ENCODE data around the gene OSBPL2. TPM values are rescaled to one million over a fixed set of nuclear protein-coding genes. Genes with fewer than 3 reads are reported as not detected.

OSBPL2 gene
- total RNA-seq, 2 experiments from 2014 or later, result 27.1 TPM

DNA sequence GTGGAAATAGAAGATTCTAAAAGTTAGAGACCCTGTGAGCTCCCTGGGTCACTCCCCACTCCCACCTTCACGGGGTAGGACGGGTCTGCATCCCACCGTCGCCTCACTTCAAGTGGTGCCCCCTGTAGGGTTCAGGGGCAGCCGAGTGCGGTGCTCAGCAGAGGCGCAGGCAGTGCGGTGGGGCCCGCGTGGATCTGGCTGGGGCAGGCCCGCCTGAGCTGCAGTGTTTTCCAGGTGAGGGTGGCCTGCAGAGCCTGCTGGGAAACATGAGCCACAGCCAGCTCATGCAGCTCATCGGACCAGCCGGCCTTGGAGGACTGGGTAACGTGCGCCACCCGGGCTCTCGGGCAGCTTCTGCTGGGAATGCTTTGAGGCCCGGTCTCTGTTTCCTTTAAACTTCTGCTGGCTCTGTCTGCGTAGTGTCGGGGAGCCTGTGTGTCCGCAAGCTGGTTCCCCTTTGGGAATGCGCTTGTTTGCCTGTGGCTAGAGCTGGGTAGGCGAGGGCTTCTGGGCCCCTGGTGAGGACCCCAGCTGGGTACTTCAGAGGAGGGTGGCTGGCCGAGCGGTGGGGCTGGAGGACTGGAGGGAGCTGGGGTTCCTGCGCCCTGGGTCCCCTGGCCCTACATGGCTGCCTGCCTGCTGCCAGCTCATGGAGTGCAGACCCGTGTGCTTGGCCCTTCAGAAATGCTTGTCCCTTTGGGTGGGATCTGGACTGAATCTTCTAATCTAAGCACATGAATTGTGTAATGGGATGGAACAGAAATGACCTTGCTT is 68.3 kb downstream of the OSBPL2 start:
- H3K4me3 Mint-ChIP-seq, result no peak overlapping the region
- peaks cover 24% of the 10 kb centered on the region for H3K4me1 Mint-ChIP-seq
- peaks cover 25% of the 10 kb centered on the region for H3K36me3 Mint-ChIP-seq
- H3K9me3 Mint-ChIP-seq (ENCODE audit: low read depth), result no peaks in the 10 kb centered on the region
- no peak overlapping the region for H3K27ac Mint-ChIP-seq
- ATAC-seq (no peak), DNase-seq (no peak)
- CTCF ChIA-PET, result no interaction called here
- H3K27me3 Mint-ChIP-seq, result no peaks in the 10 kb centered on the region

- CTCF ChIA-PET, result no interaction called here
- Mint-ChIP-seq H3K4me3 (no peak overlapping the region), H3K27me3 (no peaks in the 10 kb centered on the region), H3K36me3 (peaks cover 25% of the 10 kb centered on the region), H3K27ac (no peak overlapping the region), H3K9me3 (ENCODE audit: low read depth) (no peaks in the 10 kb centered on the region), H3K4me1 (peaks cover 20% of the 10 kb centered on the region)
- DNase-seq (no peak), ATAC-seq (no peak)
These were observed 69.1 kb downstream of the OSBPL2 start for GRCh38 chr20:62307226-62308101.

DNA sequence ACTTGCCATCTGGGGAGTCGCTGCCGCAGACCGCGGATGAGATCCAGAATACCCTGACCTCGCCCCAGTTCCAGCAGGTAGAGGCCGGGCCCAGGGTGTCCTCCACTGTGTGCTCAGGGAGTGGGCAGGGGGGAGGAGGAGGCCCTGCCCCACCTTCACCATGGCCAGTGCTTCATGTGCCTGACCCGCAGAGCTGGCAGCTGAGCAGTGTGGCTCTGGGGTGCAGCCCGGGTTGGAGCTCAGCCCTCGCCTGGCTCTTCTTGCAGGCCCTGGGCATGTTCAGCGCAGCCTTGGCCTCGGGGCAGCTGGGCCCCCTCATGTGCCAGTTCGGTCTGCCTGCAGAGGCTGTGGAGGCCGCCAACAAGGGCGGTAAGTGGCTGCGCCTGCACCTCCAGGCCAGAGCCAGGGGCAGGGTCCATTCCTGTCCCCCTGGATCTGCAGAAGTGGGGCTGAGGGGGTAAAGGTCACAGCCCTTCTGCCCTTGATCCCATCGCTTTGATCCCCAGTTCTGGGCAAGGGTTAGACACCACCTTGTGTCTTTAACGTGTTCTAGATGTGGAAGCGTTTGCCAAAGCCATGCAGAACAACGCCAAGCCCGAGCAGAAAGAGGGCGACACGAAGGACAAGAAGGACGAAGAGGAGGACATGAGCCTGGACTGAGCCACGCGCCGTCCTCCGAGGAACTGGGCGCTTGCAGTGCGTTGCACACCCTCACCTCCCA is 69.9 kb downstream of the OSBPL2 start:
- ATAC-seq, result no peak
- H3K36me3 Mint-ChIP-seq, result peaks cover 25% of the 10 kb centered on the region
- no peak overlapping the region for H3K27ac Mint-ChIP-seq
- no peak overlapping the region for H3K4me3 Mint-ChIP-seq
- DNase-seq, result no peak
- CTCF ChIA-PET, result no interaction called here
- no peaks in the 10 kb centered on the region for H3K27me3 Mint-ChIP-seq
- H3K9me3 Mint-ChIP-seq (ENCODE audit: low read depth), result no peaks in the 10 kb centered on the region
- H3K4me1 Mint-ChIP-seq, result peaks cover 20% of the 10 kb centered on the region

DNA sequence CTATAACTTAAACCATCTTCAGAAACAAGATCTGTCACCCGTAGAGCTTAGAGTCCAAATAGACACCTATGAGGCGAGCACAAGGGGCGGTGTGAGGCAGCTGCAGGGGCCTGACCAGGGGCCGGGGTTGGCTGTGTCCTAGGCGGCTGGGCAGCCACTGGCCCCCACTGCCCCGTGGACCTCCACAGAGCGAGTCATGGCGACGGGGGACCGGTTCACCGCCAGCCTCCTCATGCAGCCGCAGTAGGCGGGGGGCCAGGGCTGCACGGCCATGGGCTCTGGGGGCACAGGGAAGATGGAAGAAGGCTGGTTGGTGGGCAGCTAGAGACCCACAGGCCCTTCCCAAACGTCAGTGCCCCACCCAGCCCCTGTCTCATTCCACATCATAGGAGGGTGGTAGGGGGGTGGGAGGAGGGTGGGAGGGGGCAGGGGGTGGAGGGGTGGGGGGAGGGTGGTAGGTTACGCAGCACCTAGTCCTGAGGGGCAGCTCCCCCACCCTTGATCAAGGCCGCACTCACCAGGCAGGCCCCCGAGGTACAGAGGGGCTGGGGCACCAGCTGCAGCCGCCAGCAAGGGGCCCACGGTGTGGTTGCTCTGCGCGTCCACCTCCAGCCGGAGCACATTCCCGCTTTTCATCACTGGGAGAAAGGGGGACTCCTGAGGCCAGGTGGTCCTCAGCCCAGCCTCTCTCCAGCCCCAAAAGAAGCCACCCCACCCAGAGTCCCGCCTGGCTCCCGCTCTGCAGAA is 71.0 kb downstream of the OSBPL2 start:
- no peak for ATAC-seq
- CTCF ChIA-PET, result no interaction called here
- no peaks in the 10 kb centered on the region for H3K27me3 Mint-ChIP-seq

DNA sequence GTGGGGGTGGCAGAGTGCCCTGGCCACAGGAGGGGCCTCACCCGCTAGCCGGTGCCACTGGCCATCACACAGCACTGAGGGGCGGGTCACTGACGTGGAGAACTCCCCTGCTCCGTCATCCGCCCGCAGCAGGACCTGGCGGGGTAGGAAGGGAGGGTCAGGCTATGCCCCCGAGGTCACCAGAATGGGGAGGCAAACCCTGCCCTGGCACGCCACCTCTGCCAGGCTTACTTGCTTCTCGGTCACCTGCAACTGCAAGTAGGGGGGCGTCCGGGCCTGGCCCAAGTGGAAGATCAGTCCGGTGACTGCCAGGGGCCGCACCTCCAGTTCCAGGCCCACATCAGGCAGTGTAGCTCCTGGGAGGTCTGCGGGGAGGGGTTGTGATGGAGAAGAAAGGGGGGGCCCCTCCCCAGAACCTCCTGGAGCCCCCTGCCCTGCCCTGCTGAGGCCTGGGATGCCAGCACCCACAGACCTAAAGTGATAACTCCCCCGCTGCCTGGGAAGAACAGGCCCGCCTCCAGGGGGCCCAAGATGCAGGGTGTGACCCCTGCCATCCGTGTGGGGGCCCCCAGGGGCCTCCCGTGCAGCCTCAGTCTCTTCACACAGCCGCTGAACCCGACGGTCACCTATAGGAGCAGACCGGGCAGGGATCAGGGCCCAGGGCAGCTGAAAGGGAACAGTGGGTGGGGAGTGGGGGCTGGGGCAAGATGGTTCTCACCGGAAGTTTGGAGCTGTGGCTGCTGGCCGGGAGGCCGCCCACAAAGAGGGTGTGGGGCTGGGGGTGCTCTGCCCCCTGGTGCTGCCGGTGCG is 71.8 kb downstream of the OSBPL2 start:
- no peak for ATAC-seq
- H3K4me1 Mint-ChIP-seq, result peaks cover 6% of the 10 kb centered on the region
- H3K27me3 Mint-ChIP-seq, result no peaks in the 10 kb centered on the region
- H3K9me3 Mint-ChIP-seq (ENCODE audit: low read depth), result no peaks in the 10 kb centered on the region
- CTCF ChIA-PET, result no interaction called here
- peaks cover 13% of the 10 kb centered on the region for H3K36me3 Mint-ChIP-seq
- H3K27ac Mint-ChIP-seq, result no peak overlapping the region
- no peak for DNase-seq
- no peak overlapping the region for H3K4me3 Mint-ChIP-seq

More for the DNA sequence above, 71.0 kb downstream of the OSBPL2 start:
- Mint-ChIP-seq H3K36me3 (peaks cover 17% of the 10 kb centered on the region), H3K27ac (no peak overlapping the region), H3K4me1 (peaks cover 12% of the 10 kb centered on the region), H3K9me3 (ENCODE audit: low read depth) (no peaks in the 10 kb centered on the region), H3K4me3 (no peak overlapping the region)
- no peak for DNase-seq

DNA sequence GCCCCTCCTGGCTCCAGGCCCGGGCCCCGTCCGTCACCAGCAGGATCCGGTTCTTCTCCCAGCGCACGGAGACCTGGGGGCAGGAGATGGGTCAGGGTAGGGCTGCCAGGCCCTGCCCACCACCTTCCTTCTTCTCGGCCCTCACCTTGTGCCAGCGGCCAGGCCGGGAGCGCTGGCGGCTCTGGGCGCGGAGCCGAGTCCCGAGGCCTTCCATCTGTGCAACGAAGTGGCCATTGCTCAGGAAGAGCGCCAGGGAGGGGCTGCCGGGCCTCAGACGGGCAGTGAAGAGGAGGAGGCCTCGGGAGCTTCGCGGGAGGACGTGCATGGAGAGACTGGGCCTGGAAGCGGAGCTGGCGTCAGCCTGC is 72.4 kb downstream of the OSBPL2 start:
- Mint-ChIP-seq H3K9me3 (ENCODE audit: low read depth) (no peaks in the 10 kb centered on the region), H3K4me1 (peaks cover under 1% of the 10 kb centered on the region), H3K36me3 (peaks cover 9% of the 10 kb centered on the region), H3K27ac (no peak overlapping the region), H3K4me3 (no peak overlapping the region), H3K27me3 (no peaks in the 10 kb centered on the region)
- CTCF ChIA-PET, result no interaction called here
- DNase-seq, result no peak
- ATAC-seq, result no peak

DNA sequence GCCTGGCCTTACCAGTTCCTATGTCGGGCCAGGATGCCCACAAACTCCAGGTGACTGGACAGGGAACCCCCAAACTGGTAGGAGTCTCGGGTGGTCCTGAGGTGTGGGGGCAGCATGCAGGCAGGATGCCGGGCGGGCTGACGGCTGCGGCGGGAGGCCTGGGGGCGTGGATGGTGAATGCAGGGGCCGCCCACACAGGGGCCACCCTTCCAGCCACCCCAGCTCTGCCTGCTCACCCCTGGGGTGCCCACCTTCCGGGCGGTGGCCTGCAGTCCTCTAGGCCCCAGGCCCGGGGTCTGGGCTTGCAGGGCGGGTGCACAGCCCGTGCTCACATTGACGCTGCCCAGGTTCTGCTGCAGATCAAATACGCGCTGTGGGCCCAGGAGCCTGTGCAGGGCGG is 72.8 kb downstream of the OSBPL2 start:
- Mint-ChIP-seq H3K4me1 (no peaks in the 10 kb centered on the region), H3K9me3 (ENCODE audit: low read depth) (no peaks in the 10 kb centered on the region), H3K36me3 (peaks cover 7% of the 10 kb centered on the region), H3K27ac (no peak overlapping the region), H3K4me3 (no peak overlapping the region), H3K27me3 (no peaks in the 10 kb centered on the region)
- CTCF ChIA-PET, result no interaction called here
- no peak for ATAC-seq
- DNase-seq, result no peak

GRCh38 chr20:62311832-62312661 is 73.7 kb downstream of the OSBPL2 start:
- no peak overlapping the region for H3K4me3 Mint-ChIP-seq
- H3K36me3 Mint-ChIP-seq, result peaks cover 6% of the 10 kb centered on the region
- no peaks in the 10 kb centered on the region for H3K9me3 Mint-ChIP-seq (ENCODE audit: low read depth)
- no peak overlapping the region for H3K27ac Mint-ChIP-seq
- H3K27me3 Mint-ChIP-seq, result no peaks in the 10 kb centered on the region
- H3K4me1 Mint-ChIP-seq, result no peaks in the 10 kb centered on the region
- ATAC-seq, result no peak
- CTCF ChIA-PET, result no interaction called here
- no peak for DNase-seq

DNA sequence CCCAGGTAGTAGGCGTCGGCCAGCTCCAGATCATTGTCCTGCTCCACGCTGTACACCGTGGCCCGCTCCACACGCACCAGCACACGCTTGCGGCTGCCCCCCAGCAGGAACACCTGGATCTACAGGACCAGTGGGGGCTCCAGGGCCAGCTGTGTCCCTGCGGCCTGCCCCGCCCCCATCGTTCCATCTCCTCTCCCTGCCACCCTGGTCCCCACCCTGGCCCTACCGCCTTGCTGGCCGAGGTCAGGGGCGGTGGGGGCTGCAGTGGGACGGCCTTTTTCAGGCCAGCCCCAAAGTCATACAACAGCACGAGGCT is 74.3 kb downstream of the OSBPL2 start:
- ATAC-seq, result no peak
- Mint-ChIP-seq H3K36me3 (peaks cover 4% of the 10 kb centered on the region), H3K4me3 (no peak overlapping the region), H3K4me1 (no peaks in the 10 kb centered on the region), H3K27ac (no peak overlapping the region), H3K9me3 (ENCODE audit: low read depth) (no peaks in the 10 kb centered on the region), H3K27me3 (no peaks in the 10 kb centered on the region)
- DNase-seq, result no peak
- CTCF ChIA-PET, result no interaction called here

DNA sequence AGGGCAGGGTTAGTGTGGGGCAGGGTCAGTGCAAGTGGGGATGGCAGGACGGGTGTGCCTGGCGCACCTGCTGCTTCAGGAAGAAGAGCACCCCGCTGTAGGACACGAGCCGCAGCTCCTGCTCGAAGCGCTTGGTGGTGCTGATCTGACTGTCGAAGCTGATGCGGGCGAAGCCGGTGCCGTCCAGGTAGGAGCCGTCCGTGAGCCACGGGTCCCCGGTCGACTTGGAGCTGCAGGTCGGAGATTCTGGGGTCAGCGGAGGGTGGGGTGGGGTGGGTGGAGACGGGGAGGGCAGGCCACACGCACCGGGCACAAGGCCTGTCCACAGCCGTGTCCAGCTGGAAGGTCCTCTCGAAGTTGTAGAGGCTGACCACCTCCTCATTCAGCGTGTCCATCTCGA is 74.7 kb downstream of the OSBPL2 start:
- ATAC-seq, result no peak
- peaks cover 2% of the 10 kb centered on the region for H3K36me3 Mint-ChIP-seq
- H3K4me1 Mint-ChIP-seq, result no peaks in the 10 kb centered on the region
- no peak for DNase-seq
- no peaks in the 10 kb centered on the region for H3K27me3 Mint-ChIP-seq
- CTCF ChIA-PET, result no interaction called here
- no peaks in the 10 kb centered on the region for H3K9me3 Mint-ChIP-seq (ENCODE audit: low read depth)
- no peak overlapping the region for H3K4me3 Mint-ChIP-seq
- no peak overlapping the region for H3K27ac Mint-ChIP-seq

DNA sequence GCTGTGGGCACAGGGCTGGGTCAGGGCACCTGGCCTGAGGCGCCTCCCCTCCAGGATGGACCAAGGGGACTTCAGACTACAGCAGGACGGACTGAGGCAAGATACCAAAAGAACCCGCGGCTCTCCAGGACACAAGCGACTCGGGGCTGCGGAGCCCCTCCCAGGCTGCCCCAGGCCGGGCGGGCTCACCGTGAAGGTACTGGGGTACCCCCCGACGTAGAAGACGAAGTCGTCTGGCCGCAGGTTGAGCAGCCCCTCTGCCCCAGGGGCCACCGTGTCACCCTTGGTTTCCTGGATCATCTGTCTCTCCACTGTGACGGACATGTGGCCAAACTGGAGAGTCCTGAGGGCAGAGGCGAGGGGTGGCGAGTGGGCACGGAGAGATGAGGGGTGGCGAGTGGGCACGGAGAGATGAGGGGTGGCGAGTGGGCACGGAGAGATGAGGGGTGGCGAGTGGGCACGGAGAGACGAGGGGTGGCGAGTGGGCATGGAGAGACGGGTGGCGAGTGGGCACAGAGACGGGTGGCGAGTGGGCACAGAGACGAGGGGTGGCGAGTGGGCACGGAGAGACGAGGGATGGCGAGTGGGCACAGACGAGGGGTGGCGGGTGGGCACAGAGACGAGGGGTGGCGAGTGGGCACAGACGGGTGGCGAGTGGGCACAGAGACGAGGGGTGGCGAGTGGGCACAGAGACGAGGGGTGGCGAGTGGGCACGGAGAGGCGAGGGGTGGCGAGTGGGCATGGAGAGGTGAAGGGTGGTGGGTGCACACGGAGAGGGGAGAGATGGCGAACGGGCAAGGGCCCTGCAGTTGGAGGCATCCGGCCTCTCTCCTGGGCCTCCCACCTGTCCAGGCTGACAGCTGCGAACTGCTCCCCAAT is 75.4 kb downstream of the OSBPL2 start:
- ATAC-seq (no peak), DNase-seq (no peak)
- H3K27me3 Mint-ChIP-seq, result no peaks in the 10 kb centered on the region
- peaks cover 1% of the 10 kb centered on the region for H3K36me3 Mint-ChIP-seq
- CTCF ChIA-PET, result no interaction called here
- H3K9me3 Mint-ChIP-seq (ENCODE audit: low read depth), result no peaks in the 10 kb centered on the region
- no peak overlapping the region for H3K4me3 Mint-ChIP-seq
- no peak overlapping the region for H3K27ac Mint-ChIP-seq
- H3K4me1 Mint-ChIP-seq, result no peaks in the 10 kb centered on the region

DNA sequence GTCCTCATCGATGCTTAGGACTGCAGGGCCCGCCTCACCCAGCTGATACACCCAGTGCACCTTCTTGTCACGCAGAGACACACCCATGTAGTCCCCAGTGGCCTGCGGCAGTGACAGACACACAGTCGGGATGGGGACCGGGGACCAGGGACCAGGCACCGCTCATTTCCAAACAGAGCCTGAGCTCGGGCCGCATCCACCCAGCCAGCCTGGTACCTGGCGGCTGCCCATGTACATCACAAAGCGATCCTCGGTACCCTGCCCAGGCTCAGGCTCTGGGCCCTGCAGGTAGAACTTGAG is 76.0 kb downstream of the OSBPL2 start:
- no peaks in the 10 kb centered on the region for H3K27me3 Mint-ChIP-seq

More for the DNA sequence above, 76.0 kb downstream of the OSBPL2 start:
- Mint-ChIP-seq H3K4me1 (no peaks in the 10 kb centered on the region), H3K27ac (no peak overlapping the region), H3K9me3 (ENCODE audit: low read depth) (no peaks in the 10 kb centered on the region), H3K36me3 (no peaks in the 10 kb centered on the region), H3K4me3 (no peak overlapping the region)
- DNase-seq (no peak), ATAC-seq (no peak)
- CTCF ChIA-PET, result no interaction called here
